Tibial artery (tissue), 4 donors: ENCODE results near the gene EEF1A2.

Experiments used
- DNase-seq, 2 donors: peaks; one replicate each; pipeline ENCODE4 v3.0.0-alpha.2; 2019
- H3K27ac ChIP-seq, 2 donors: fragments of 200-600 bp; sonication (generic) in 1 of 2; 1 replicate in 1 of 2; 2 replicates in 1 of 2; pipeline ENCODE4 v1.5.1; 2018 to 2019; ENCODE audit warnings: mild to moderate bottlenecking in 1 of 2
- H3K27me3 ChIP-seq, 2 donors: fragments of 200-600 bp; sonication (generic) in 1 of 2; one replicate each; pipeline versions ENCODE4 v1.5.1 to v1.6.0; 2016 to 2019
- H3K36me3 ChIP-seq, 3 donors: fragments of 200-600 bp; sonication (generic) in 2 of 3; one replicate each; pipeline ENCODE4 v1.5.1; 2016 to 2019; ENCODE audit warnings: mild to moderate bottlenecking in 2 of 3
- H3K4me1 ChIP-seq, 4 donors: fragments of 200-600 bp; sonication (generic) in 2 of 4; 1 replicate in 3 of 4; 2 replicates in 1 of 4; pipeline ENCODE4 v1.5.1; 2016 to 2019
- H3K4me3 ChIP-seq, 2 donors: fragments of 200-600 bp; sonication (generic) in 1 of 2; 1 replicate in 1 of 2; 2 replicates in 1 of 2; pipeline ENCODE4 v1.5.1; 2018 to 2019; ENCODE audit warnings: mild to moderate bottlenecking in 2 of 2
- H3K9me3 ChIP-seq, 3 donors: fragments of 200-600 bp; sonication (generic) in 1 of 3; one replicate each; pipeline ENCODE4 v1.5.1; 2016 to 2019
- intact Hi-C: fragments of 100-400 bp; cut with DNase I; formaldehyde crosslinking; loops from one replicate; pipeline ENCODE4 v1.15.0; 2023; ENCODE audit warnings: low total_unique reads
- TF ChIP-seq, protein P1 (sequence below), 2 experiments: fragments of 200-600 bp in 1 of 2; fragments of 450-650 bp in 1 of 2; IDR thresholded peaks; one replicate each; pipeline ENCODE4 v1.5.1; 2017 to 2019; ENCODE audit warnings: antibody characterized with exemption in 2 of 2, mild to moderate bottlenecking in 1 of 2, moderate library complexity in 1 of 2

The EEF1A2 gene

DNA sequence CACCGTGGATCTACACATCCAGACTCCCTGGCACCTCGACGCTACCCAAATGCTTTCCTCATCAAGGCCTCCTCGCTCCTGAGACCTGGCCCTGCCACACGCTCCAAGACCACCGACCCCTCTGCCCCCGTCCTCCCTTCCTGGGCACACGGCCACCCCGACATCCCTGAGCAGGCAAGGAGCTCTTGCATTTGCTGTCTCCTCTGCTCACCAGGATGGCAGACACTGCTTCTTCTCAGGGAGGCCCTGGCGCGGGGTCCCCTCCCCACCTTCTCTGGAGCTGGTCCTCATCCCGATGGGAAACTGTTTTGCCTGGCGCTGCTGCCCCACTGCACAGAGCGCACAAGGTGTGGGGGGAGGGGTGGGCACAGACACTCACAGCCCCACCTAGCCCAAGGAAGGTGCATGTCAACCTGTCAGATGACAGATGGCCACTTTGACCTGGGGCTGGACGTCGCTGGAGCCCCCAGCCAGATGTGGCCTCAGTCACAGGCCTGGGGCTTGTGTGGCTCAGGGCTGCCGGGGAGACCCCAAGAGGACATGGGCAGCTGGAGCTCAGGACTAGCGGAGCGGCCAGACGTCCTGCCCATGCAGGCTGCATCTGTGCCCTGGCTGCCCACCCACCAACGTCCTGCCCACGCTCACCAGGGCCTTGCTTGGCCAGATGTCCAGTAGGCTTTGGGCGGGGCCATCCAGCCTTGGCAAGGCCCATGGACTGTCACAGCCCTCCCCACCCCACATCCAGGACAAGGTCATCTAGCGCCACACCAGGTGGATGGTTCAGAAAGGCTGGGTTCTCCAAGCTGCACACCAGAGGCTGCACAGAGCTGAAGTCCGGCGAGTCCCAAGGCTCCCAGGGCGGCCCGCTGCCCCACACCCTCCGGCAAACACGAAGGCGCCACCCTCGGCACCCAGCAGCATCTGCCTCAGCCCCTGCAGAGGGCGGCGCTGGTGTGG is 20.3 kb downstream of the EEF1A2 start:
- Histone ChIP-seq H3K27me3 (peaks cover 0 to 95% of the 10 kb centered on the region in 2 donors), H3K4me1 (peaks cover 0 to 7% (median 3%) of the 10 kb centered on the region in 4 donors), H3K36me3 (no peaks in the 10 kb centered on the region), H3K4me3 (no peak overlapping the region), H3K9me3 (no peaks in the 10 kb centered on the region), H3K27ac (no peak overlapping the region)
- TF ChIP-seq, protein P1, sequence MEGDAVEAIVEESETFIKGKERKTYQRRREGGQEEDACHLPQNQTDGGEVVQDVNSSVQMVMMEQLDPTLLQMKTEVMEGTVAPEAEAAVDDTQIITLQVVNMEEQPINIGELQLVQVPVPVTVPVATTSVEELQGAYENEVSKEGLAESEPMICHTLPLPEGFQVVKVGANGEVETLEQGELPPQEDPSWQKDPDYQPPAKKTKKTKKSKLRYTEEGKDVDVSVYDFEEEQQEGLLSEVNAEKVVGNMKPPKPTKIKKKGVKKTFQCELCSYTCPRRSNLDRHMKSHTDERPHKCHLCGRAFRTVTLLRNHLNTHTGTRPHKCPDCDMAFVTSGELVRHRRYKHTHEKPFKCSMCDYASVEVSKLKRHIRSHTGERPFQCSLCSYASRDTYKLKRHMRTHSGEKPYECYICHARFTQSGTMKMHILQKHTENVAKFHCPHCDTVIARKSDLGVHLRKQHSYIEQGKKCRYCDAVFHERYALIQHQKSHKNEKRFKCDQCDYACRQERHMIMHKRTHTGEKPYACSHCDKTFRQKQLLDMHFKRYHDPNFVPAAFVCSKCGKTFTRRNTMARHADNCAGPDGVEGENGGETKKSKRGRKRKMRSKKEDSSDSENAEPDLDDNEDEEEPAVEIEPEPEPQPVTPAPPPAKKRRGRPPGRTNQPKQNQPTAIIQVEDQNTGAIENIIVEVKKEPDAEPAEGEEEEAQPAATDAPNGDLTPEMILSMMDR (IDR thresholded peaks at IDR 0.05) = no peak
- DNase-seq = no peak
- intact Hi-C loops = no loop called here

DNA sequence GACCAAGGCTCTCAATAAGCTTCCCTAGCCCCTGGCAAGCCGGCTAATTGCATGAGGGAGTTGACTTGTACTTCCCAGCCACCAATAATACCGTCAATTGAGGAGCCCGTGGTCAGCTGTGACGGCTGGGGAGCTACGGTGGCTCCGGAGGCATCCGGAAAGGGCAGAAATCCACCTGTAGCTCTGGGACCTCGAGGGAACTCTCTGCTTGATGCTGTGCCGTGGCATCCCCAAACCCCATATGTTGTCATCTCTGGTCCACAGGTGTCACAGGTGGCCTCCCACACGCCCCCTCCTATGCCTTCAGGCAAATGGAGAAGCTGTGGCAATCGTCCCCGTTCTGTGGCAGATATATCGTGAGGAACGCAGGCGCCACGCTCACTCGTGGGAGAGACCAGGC is 20.9 kb downstream of the EEF1A2 start:
- H3K36me3 ChIP-seq = no peaks in the 10 kb centered on the region
- intact Hi-C loops = no loop called here
- no peak overlapping the region for H3K4me3 ChIP-seq
- H3K9me3 ChIP-seq = no peaks in the 10 kb centered on the region
- no peak for DNase-seq
- no peak overlapping the region for H3K27ac ChIP-seq
- TF ChIP-seq, protein P1 (IDR thresholded peaks at IDR 0.05) = no peak
- peaks cover 0 to 1% (median 0%) of the 10 kb centered on the region in 4 donors for H3K4me1 ChIP-seq
- peaks cover 0 to 96% of the 10 kb centered on the region in 2 donors for H3K27me3 ChIP-seq

DNA sequence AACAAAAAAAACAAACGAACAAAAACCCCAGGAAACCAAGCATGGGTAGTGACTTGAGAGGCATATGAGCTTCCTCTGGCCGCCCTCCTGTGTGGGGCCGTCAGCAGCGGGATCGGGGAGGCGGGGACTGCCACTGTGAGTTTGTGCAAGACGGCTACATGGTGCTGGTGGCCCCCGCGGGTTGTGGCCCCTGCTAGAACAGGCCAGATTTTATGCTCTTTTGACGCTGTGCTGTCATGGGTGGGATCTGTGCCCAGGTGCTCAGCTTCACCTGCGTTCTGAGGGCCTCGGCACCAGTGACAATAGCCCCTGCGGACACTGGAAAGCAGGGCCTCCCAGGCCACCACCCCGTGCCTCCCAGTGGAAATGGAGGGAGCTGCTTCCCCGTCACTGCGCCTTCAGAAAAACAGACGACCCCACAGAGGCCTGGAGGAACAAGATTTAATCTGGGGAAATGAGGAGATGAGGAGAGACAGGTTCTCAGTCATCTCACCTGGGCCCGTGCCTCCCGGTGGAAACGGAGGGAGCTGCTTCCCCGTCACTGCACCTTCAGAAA is 21.7 kb downstream of the EEF1A2 start:
- H3K9me3 ChIP-seq = no peaks in the 10 kb centered on the region
- H3K27me3 ChIP-seq = peaks cover 0 to 91% of the 10 kb centered on the region in 2 donors
- intact Hi-C loops = no loop called here
- no peak overlapping the region for H3K27ac ChIP-seq
- H3K4me3 ChIP-seq = no peak overlapping the region
- peaks cover 0 to 3% (median 2%) of the 10 kb centered on the region in 4 donors for H3K4me1 ChIP-seq
- no peak for DNase-seq
- TF ChIP-seq, protein P1 (IDR thresholded peaks at IDR 0.05) = no peak
- no peaks in the 10 kb centered on the region for H3K36me3 ChIP-seq

DNA sequence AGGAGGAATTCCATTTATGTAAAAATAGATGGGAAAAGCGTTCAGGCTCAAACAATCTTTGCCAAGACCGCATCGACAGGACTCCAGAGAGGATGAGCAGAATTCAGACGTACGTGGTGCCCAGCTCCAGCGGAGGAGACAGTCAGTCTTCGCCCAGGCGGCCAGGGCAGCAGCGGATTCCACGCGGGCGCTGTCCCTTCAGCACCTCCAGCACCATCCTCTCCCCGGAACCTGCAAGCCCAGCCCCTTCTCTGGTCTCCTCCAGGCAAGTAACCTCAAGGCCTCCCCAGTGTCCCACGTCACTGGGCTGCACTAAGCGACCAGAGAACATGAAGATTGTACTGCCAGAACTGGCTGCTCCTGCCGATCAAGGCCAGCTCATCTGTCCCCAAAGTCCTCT is 23.7 kb downstream of the EEF1A2 start:
- Histone ChIP-seq H3K27me3 (peaks cover 0 to 94% of the 10 kb centered on the region in 2 donors), H3K27ac (no peak overlapping the region), H3K9me3 (no peaks in the 10 kb centered on the region), H3K4me1 (peaks cover 0 to 13% (median 9%) of the 10 kb centered on the region in 4 donors), H3K36me3 (no peaks in the 10 kb centered on the region), H3K4me3 (no peak overlapping the region)
- TF ChIP-seq, protein P1 (IDR thresholded peaks at IDR 0.05) = no peak
- intact Hi-C loops = no loop called here
- DNase-seq = no peak

DNA sequence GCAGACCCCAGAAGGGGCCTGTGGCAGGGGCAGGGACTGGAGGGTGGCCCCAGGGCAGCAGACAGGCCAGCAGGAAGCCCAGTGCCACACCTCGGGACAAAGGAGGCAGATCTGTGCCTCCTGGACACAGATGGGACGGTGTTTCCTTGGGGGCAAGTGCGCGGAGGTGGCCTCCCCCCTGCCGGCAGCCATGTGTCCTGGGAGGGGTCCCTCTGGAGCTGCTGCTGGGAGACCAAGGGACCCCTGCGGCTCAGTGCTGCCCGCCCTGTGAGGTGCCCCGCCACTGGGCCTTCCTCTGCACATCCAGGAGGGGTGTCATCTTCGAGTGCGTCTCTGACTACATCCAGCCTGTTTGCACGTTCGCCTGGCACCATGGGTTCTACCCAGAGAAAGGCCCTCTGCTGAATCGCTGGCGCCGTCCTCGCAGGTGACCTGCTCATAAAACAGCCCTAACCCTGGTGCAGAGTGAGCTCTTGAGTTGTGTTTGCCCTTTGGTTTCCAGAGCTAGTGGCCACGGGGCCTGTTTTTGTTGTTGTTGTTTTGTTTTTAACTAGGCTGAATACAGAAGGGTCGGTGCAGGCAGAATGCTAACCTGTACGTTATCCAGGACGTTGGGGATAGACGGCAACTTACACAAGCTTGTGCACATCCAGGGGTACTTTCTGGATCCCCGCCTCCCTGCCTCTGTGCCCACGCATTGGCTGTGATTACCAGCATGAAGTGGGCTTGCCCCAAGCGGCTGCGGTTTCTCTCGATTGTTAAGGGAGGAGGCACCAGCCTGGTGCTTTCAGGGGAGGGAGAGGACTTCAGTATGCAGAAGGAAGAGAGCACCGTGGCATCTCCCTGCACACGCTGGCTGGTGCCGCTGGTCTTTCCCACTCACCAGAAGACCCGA is 25.1 kb downstream of the EEF1A2 start:
- Histone ChIP-seq H3K27ac (no peak overlapping the region), H3K9me3 (no peaks in the 10 kb centered on the region), H3K36me3 (no peaks in the 10 kb centered on the region), H3K27me3 (peaks cover 0 to 94% of the 10 kb centered on the region in 2 donors), H3K4me3 (no peak overlapping the region), H3K4me1 (peaks cover 0 to 13% (median 9%) of the 10 kb centered on the region in 4 donors)
- TF ChIP-seq, protein P1 (IDR thresholded peaks at IDR 0.05) = no peak
- intact Hi-C loops = no loop called here
- DNase-seq = no peak
